Fibroblast of mammary gland (primary cell): ENCODE results near the gene PTPRCAP.
A peak's percentile ranks its signal among the peaks of the same experiment; 100 is the strongest.

Experiments used
- DNase-seq: peaks from one replicate; pipeline ENCODE4 v3.0.0-alpha.2; 2010; ENCODE audit warnings: low read depth
- H3K4me3 ChIP-seq: 2 replicates; pipeline ENCODE4 v1.5.1; 2011; ENCODE audit warnings: low read depth, mild to moderate bottlenecking, low read length, moderate library complexity; ENCODE audit not compliant: control insufficient read depth
- CTCF ChIP-seq: conservative IDR thresholded peaks from 2 replicates; pipeline ENCODE4 v1.5.1; 2011; ENCODE audit warnings: low read depth, low read length, inconsistent platforms; ENCODE audit not compliant: control insufficient read depth, insufficient read depth

The PTPRCAP gene

GRCh38 chr11:67421430-67422031 is 16.0 kb downstream of the PTPRCAP start:
- no peak overlapping the region for H3K4me3 ChIP-seq
- no peak for TF ChIP-seq CTCF
- DNase-seq = no peak

GRCh38 chr11:67420646-67421429 is 16.6 kb downstream of the PTPRCAP start:
- peak; percentile 74 for DNase-seq
- no peak for TF ChIP-seq CTCF
- H3K4me3 ChIP-seq = peak overlapping the region; percentile 13

GRCh38 chr11:67420147-67420645 is 17.3 kb downstream of the PTPRCAP start:
- no peak for TF ChIP-seq CTCF
- H3K4me3 ChIP-seq = peak overlapping the region; percentile 7
- no peak for DNase-seq

- no peak for TF ChIP-seq CTCF
- DNase-seq = no peak
- no peak overlapping the region for H3K4me3 ChIP-seq
Measured at GRCh38 chr11:67419325-67420049, 18.0 kb downstream of the PTPRCAP start.

GRCh38 chr11:67418476-67419281 is 18.8 kb downstream of the PTPRCAP start:
- no peak for DNase-seq
- H3K4me3 ChIP-seq = no peak overlapping the region
- TF ChIP-seq CTCF = no peak

GRCh38 chr11:67417425-67417824 is 20.1 kb downstream of the PTPRCAP start:
- no peak for TF ChIP-seq CTCF
- H3K4me3 ChIP-seq = no peak overlapping the region
- DNase-seq = no peak
